ENCODE data around the gene KRIT1.
A peak's percentile ranks its signal among the peaks of the same experiment; 100 is the strongest.

DNA sequence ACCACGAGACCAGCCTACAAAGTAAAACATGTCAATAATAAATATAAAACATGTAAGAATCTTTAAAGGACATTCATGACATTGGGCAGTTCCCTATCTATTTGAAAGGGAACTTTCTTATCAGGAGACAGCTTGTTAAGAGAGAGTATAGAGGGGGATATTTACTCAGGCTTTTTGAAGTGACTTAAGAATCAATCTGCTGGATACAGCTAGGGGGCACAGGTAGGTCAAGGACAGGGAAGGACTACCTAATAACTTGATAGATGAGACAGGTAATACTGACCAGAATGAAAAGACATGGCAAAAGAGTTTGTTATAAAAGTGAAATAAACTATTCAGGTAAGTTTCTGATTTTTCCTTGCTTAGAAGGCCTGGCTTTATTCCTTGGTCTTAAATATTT lies 44.9 kb downstream of the KRIT1 start:
- TF ChIP-seq, protein P1, sequence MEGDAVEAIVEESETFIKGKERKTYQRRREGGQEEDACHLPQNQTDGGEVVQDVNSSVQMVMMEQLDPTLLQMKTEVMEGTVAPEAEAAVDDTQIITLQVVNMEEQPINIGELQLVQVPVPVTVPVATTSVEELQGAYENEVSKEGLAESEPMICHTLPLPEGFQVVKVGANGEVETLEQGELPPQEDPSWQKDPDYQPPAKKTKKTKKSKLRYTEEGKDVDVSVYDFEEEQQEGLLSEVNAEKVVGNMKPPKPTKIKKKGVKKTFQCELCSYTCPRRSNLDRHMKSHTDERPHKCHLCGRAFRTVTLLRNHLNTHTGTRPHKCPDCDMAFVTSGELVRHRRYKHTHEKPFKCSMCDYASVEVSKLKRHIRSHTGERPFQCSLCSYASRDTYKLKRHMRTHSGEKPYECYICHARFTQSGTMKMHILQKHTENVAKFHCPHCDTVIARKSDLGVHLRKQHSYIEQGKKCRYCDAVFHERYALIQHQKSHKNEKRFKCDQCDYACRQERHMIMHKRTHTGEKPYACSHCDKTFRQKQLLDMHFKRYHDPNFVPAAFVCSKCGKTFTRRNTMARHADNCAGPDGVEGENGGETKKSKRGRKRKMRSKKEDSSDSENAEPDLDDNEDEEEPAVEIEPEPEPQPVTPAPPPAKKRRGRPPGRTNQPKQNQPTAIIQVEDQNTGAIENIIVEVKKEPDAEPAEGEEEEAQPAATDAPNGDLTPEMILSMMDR (IDR thresholded peaks at IDR 0.05; ENCODE audit: low read depth, low read length, poor library complexity, severe bottlenecking) = peak; percentile 20
- no peak for TF ChIP-seq EZH2phosphoT487 (IDR thresholded peaks at IDR 0.05; ENCODE audit: borderline replicate concordance, low read length)
